GM23338 (cell line): ENCODE measurements around the gene CPD. TPM values are rescaled to one million over a fixed set of nuclear protein-coding genes. Genes with fewer than 3 reads are reported as not detected.

Source experiments
- ATAC-seq: fragments of 200-7000 bp; cut with Tn5 transposase; 3 replicates; pipeline ENCODE4 v1.9.1; 2020
- DNase-seq: peaks from one replicate; pipeline ENCODE4 v3.0.0-alpha.2; 2015; ENCODE audit warnings: low spot score
- H2AFZ ChIP-seq: fragments of 200-600 bp; sonication (generic); 2 replicates; pipeline ENCODE4 v1.8.0; 2016; ENCODE audit warnings: antibody characterized with exemption, mild to moderate bottlenecking, moderate library complexity
- H3F3A ChIP-seq: fragments of 200-600 bp; sonication (generic); replicated peaks from 2 replicates; pipeline ENCODE4 v1.8.0; 2017; ENCODE audit warnings: antibody characterized with exemption, mixed run types, low read depth
- H3K27ac ChIP-seq: fragments of 200-600 bp; sonication (generic); 2 replicates; pipeline ENCODE4 v1.6.1; 2016; ENCODE audit warnings: low read depth
- H3K27me3 ChIP-seq: fragments of 200-600 bp; sonication (generic); 2 replicates; pipeline ENCODE4 v1.8.0; 2016; ENCODE audit warnings: mild to moderate bottlenecking, mixed run types, moderate library complexity; ENCODE audit not compliant: insufficient read depth
- H3K36me3 ChIP-seq: fragments of 200-600 bp; sonication (generic); 2 replicates; pipeline ENCODE4 v1.8.0; 2016; ENCODE audit warnings: mild to moderate bottlenecking; ENCODE audit not compliant: insufficient read depth
- H3K4me1 ChIP-seq: fragments of 200-600 bp; sonication (generic); 2 replicates; pipeline ENCODE4 v1.8.0; 2016; ENCODE audit warnings: mild to moderate bottlenecking, moderate library complexity; ENCODE audit not compliant: insufficient read depth
- H3K4me2 ChIP-seq: fragments of 200-600 bp; sonication (generic); 2 replicates; pipeline ENCODE4 v1.7.1; 2017; ENCODE audit warnings: mixed run types
- H3K4me3 ChIP-seq: fragments of 200-600 bp; sonication (generic); 2 replicates; pipeline ENCODE4 v1.6.1; 2016; ENCODE audit warnings: mixed run types
- H3K79me2 ChIP-seq: fragments of 200-600 bp; sonication (generic); replicated peaks from 2 replicates; pipeline ENCODE4 v1.8.0; 2017; ENCODE audit warnings: mild to moderate bottlenecking; ENCODE audit not compliant: insufficient read depth
- H3K9me2 ChIP-seq: fragments of 200-600 bp; sonication (generic); 2 replicates; pipeline ENCODE4 v1.8.0; 2017; ENCODE audit not compliant: insufficient read depth
- H4K20me1 ChIP-seq: fragments of 200-600 bp; sonication (generic); replicated peaks from 2 replicates; pipeline ENCODE4 v1.8.0; 2017; ENCODE audit warnings: mild to moderate bottlenecking; ENCODE audit not compliant: insufficient read depth
- H3K27ac Mint-ChIP-seq: 2 replicates; pipeline ENCODE4 v1.8.0; 2020; ENCODE audit warnings: inconsistent platforms, mild to moderate bottlenecking, moderate library complexity, mixed read lengths
- H3K27me3 Mint-ChIP-seq: 3 replicates; pipeline ENCODE4 v1.8.0; 2022; ENCODE audit warnings: low read depth, mild to moderate bottlenecking, moderate library complexity, mixed read lengths, inconsistent platforms; ENCODE audit not compliant: insufficient read depth, poor library complexity
- H3K36me3 Mint-ChIP-seq: 3 replicates; pipeline ENCODE4 v1.8.0; 2021; ENCODE audit warnings: low read depth, mild to moderate bottlenecking, inconsistent platforms, moderate library complexity, mixed read lengths
- H3K4me1 Mint-ChIP-seq: 3 replicates; pipeline ENCODE4 v1.8.0; 2020; ENCODE audit warnings: mild to moderate bottlenecking, inconsistent platforms, mixed read lengths
- H3K4me3 Mint-ChIP-seq: 3 replicates; pipeline ENCODE4 v1.8.0; 2021; ENCODE audit warnings: moderate library complexity, mild to moderate bottlenecking, inconsistent platforms, mixed read lengths
- H3K9me3 Mint-ChIP-seq: 3 replicates; pipeline ENCODE4 v1.8.0; 2020; ENCODE audit warnings: moderate library complexity, mild to moderate bottlenecking, inconsistent platforms, mixed read lengths
- EZH2 ChIP-seq: fragments of 200-600 bp; sonication (generic); IDR thresholded peaks from one replicate; pipeline ENCODE4 v1.8.0; 2017; ENCODE audit warnings: antibody characterized with exemption, mild to moderate bottlenecking, low read depth; ENCODE audit not compliant: unreplicated experiment
- JUNB ChIP-seq: IDR thresholded peaks from one replicate; pipeline ENCODE4 v1.6.1; 2016; ENCODE audit warnings: antibody characterized with exemption; ENCODE audit not compliant: unreplicated experiment
- NANOG ChIP-seq: IDR thresholded peaks from 2 replicates; pipeline ENCODE4 v1.6.1; 2016; ENCODE audit warnings: antibody characterized with exemption, borderline replicate concordance
- ZNF331 ChIP-seq: fragments of 250-450 bp; sonication (Bioruptor Pico); IDR thresholded peaks from 2 replicates; pipeline ENCODE4 v1.5.0; 2020; ENCODE audit warnings: low read depth, mild to moderate bottlenecking, moderate library complexity
- polyA plus RNA-seq: library from polyadenylated mRNA; unstranded; fragments of >200 nt; fragmentation: Nextera tagmentation; extraction: Ambion mirVana; gene quantifications from 2 replicates; pipeline ENCODE4 v1.2.1, GENCODE V29; 2016
- total RNA-seq: library from RNA; depleted of rRNA; stranded (reverse); fragments of >200 nt; shearing (Covaris generic); gene quantifications from 2 replicates; pipeline ENCODE4 v1.2.3, GENCODE V29; 2014
- TF ChIP-seq, protein P1 (sequence below): IDR thresholded peaks from one replicate; pipeline ENCODE4 v1.6.1; 2018; ENCODE audit warnings: antibody characterized with exemption; ENCODE audit not compliant: unreplicated experiment
- TF ChIP-seq, protein P2 (sequence below), 2 experiments: fragments of 200-600 bp in 1 of 2; sonication (generic) in 1 of 2; conservative IDR thresholded peaks; 2 replicates each; pipeline versions ENCODE4 v1.5.1 to v1.6.1; 2016 to 2017; ENCODE audit warnings: antibody characterized with exemption in 2 of 2, low read depth in 2 of 2, mild to moderate bottlenecking in 2 of 2, moderate library complexity in 1 of 2

CPD gene
- total and polyA plus RNA-seq, 2 experiments from 2014 or later = 6.2 to 57.8 TPM

DNA sequence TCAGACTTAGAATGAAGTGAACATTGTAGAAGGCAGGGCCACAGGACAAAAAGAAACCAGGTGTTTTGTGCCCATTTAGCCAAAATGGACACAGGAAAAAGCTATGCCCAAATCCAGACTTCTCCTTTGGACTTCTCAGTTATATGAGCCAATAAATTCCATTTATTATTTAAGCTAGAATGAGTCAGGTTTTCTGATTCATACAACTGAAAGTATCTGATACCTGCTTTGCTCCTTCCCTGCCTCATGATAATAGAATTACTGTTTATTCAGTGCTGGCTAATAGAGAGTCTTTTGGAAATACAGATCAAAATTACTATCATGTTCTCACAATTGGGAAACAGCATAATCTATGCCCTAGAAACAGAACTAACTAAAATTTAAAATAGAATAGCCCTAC is 8.7 kb upstream of the CPD start:
- Histone ChIP-seq H3K4me1 (no peaks in the 10 kb centered on the region), H4K20me1 (no peaks in the 10 kb centered on the region), H3K27ac (no peak overlapping the region), H3K27me3 (no peaks in the 10 kb centered on the region), H2AFZ (peak overlapping the region; percentile 14; the same call in 1 of the 2 replicates), H3K4me3 (no peak overlapping the region), H3K36me3 (no peaks in the 10 kb centered on the region), H3K79me2 (no peaks in the 10 kb centered on the region), H3K4me2 (no peak overlapping the region), H3K9me2 (no peaks in the 10 kb centered on the region), H3F3A (no peaks in the 10 kb centered on the region)
- Mint-ChIP-seq H3K4me3 (no peak overlapping the region), H3K9me3 (no peaks in the 10 kb centered on the region), H3K27ac (no peak overlapping the region), H3K36me3 (no peaks in the 10 kb centered on the region), H3K4me1 (peaks cover 8% of the 10 kb centered on the region; the same call in 2 of the 3 replicates), H3K27me3 (peaks cover 4% of the 10 kb centered on the region)
- TF ChIP-seq EZH2 (no peak), JUNB (no peak), ZNF331 (no peak)
- TF ChIP-seq, protein P1, sequence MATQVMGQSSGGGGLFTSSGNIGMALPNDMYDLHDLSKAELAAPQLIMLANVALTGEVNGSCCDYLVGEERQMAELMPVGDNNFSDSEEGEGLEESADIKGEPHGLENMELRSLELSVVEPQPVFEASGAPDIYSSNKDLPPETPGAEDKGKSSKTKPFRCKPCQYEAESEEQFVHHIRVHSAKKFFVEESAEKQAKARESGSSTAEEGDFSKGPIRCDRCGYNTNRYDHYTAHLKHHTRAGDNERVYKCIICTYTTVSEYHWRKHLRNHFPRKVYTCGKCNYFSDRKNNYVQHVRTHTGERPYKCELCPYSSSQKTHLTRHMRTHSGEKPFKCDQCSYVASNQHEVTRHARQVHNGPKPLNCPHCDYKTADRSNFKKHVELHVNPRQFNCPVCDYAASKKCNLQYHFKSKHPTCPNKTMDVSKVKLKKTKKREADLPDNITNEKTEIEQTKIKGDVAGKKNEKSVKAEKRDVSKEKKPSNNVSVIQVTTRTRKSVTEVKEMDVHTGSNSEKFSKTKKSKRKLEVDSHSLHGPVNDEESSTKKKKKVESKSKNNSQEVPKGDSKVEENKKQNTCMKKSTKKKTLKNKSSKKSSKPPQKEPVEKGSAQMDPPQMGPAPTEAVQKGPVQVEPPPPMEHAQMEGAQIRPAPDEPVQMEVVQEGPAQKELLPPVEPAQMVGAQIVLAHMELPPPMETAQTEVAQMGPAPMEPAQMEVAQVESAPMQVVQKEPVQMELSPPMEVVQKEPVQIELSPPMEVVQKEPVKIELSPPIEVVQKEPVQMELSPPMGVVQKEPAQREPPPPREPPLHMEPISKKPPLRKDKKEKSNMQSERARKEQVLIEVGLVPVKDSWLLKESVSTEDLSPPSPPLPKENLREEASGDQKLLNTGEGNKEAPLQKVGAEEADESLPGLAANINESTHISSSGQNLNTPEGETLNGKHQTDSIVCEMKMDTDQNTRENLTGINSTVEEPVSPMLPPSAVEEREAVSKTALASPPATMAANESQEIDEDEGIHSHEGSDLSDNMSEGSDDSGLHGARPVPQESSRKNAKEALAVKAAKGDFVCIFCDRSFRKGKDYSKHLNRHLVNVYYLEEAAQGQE = no peak
- DNase-seq = no peak
- no peak for ATAC-seq

DNA sequence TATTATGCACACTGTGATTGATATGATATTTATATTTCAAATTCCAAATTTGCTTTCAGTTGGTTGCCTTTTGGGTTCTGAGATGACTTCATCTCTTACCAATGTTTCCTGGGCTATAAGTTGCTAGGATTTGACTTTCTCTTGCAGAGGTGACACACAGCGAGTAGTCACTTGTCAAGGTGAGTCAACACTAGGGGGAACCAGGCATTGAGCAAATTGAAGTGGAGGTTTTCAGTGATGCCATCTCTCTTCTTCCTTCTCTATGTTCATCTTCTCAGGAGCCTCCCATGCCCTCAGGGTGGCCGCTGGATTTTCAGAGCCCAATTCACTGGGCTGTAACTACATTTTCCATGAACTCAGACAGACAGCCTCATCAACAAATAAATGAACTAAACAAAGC is 6.0 kb upstream of the CPD start:
- peak; percentile 29; the same call in 2 of the 3 replicates for ATAC-seq

More for the DNA sequence above, 6.0 kb upstream of the CPD start:
- H3K36me3 ChIP-seq = no peaks in the 10 kb centered on the region
- H3K27me3 Mint-ChIP-seq = peaks cover 14% of the 10 kb centered on the region
- H3K9me3 Mint-ChIP-seq = no peaks in the 10 kb centered on the region
- no peaks in the 10 kb centered on the region for H4K20me1 ChIP-seq
- no peaks in the 10 kb centered on the region for H3K36me3 Mint-ChIP-seq
- no peak overlapping the region for H3K4me3 ChIP-seq
- TF ChIP-seq NANOG = no peak
- TF ChIP-seq, protein P2, sequence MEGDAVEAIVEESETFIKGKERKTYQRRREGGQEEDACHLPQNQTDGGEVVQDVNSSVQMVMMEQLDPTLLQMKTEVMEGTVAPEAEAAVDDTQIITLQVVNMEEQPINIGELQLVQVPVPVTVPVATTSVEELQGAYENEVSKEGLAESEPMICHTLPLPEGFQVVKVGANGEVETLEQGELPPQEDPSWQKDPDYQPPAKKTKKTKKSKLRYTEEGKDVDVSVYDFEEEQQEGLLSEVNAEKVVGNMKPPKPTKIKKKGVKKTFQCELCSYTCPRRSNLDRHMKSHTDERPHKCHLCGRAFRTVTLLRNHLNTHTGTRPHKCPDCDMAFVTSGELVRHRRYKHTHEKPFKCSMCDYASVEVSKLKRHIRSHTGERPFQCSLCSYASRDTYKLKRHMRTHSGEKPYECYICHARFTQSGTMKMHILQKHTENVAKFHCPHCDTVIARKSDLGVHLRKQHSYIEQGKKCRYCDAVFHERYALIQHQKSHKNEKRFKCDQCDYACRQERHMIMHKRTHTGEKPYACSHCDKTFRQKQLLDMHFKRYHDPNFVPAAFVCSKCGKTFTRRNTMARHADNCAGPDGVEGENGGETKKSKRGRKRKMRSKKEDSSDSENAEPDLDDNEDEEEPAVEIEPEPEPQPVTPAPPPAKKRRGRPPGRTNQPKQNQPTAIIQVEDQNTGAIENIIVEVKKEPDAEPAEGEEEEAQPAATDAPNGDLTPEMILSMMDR (conservative IDR thresholded peaks at IDR 0.05; ENCODE audit: low read depth in 2 of 2) = peak; percentile 33 to 59
- no peak overlapping the region for H3K27ac ChIP-seq
- H2AFZ ChIP-seq = no peak overlapping the region
- H3K4me3 Mint-ChIP-seq = no peak overlapping the region
- H3F3A ChIP-seq = no peaks in the 10 kb centered on the region
- peak; percentile 50 for DNase-seq
- H3K4me1 ChIP-seq = peaks cover 12% of the 10 kb centered on the region
- H3K27me3 ChIP-seq = peaks cover 18% of the 10 kb centered on the region
- H3K79me2 ChIP-seq = no peaks in the 10 kb centered on the region
- peaks cover 29% of the 10 kb centered on the region for H3K4me1 Mint-ChIP-seq
- no peak overlapping the region for H3K4me2 ChIP-seq
- H3K27ac Mint-ChIP-seq = no peak overlapping the region
- no peaks in the 10 kb centered on the region for H3K9me2 ChIP-seq
